OCI-LY3 (cell line): ENCODE data around the gene MYOG.

Experiments
- H2AFZ ChIP-seq: fragments of 200-600, 300-600 bp; shearing (Covaris generic); 2 replicates; pipeline ENCODE4 v1.6.0; 2014; ENCODE audit warnings: antibody characterized with exemption, low read depth, low read length
- H3K27ac ChIP-seq: fragments of 200-600, 300-600 bp; sonication (generic); 2 replicates; pipeline ENCODE4 v1.5.1; 2014; ENCODE audit warnings: mild to moderate bottlenecking, low read length, moderate library complexity, mixed read lengths
- H3K27me3 ChIP-seq: fragments of 200-600, 300-600 bp; sonication (generic); 2 replicates; pipeline ENCODE4 v1.6.1; 2014; ENCODE audit warnings: low read depth, low read length, mixed read lengths
- H3K36me3 ChIP-seq: fragments of 200-600, 300-600 bp; sonication (generic); replicated peaks from 2 replicates; pipeline ENCODE3; 2014; ENCODE audit warnings: low read depth, low read length, mixed read lengths
- H3K4me1 ChIP-seq: fragments of 300-600, 200-600 bp; sonication (generic); 2 replicates; pipeline ENCODE4 v1.6.1; 2014; ENCODE audit warnings: low read length, mixed read lengths
- H3K4me2 ChIP-seq: fragments of 200-600, 300-600 bp; sonication (generic); 2 replicates; pipeline ENCODE4 v1.6.1; 2014; ENCODE audit warnings: low read length, mixed read lengths
- H3K4me3 ChIP-seq: fragments of 300-600, 200-600 bp; sonication (generic); 2 replicates; pipeline ENCODE4 v1.5.1; 2014; ENCODE audit warnings: antibody characterized with exemption, mild to moderate bottlenecking, low read length, moderate library complexity
- H3K79me2 ChIP-seq: fragments of 300-600, 200-600 bp; shearing (Covaris generic); 2 replicates; pipeline ENCODE4 v1.6.1; 2014; ENCODE audit warnings: mild to moderate bottlenecking, low read length, mixed read lengths
- H3K9ac ChIP-seq: fragments of 300-600, 200-600 bp; shearing (Covaris generic); 2 replicates; pipeline ENCODE4 v1.6.0; 2014; ENCODE audit warnings: mild to moderate bottlenecking, low read length, moderate library complexity
- H3K9me3 ChIP-seq: fragments of 200-600, 300-600 bp; shearing (Covaris generic); 2 replicates; pipeline ENCODE4 v1.6.1; 2014; ENCODE audit warnings: low read length, mixed read lengths; ENCODE audit not compliant: insufficient read depth
- H4K20me1 ChIP-seq: fragments of 200-600, 300-600 bp; sonication (generic); 2 replicates; pipeline ENCODE4 v1.6.1; 2016; ENCODE audit warnings: low read length, mixed read lengths; ENCODE audit not compliant: insufficient read depth
- CTCF ChIP-seq: fragments of 200-600, 300-600 bp; sonication (generic); IDR thresholded peaks from 2 replicates; pipeline ENCODE4 v1.5.1; 2014; ENCODE audit warnings: antibody characterized with exemption, low read length, low read depth
- EZH2phosphoT487 ChIP-seq: fragments of 200-600 bp; shearing (Covaris generic); IDR thresholded peaks from 2 replicates; pipeline ENCODE4 v1.6.1; 2018; ENCODE audit warnings: antibody characterized with exemption, mixed run types, low read depth

Gene MYOG

GRCh38 chr1:203076031-203076511, 9.7 kb downstream of the MYOG start:
- Histone ChIP-seq H3K9me3 (no peaks in the 10 kb centered on the region), H3K27me3 (peaks cover 58% of the 10 kb centered on the region), H3K79me2 (no peaks in the 10 kb centered on the region), H3K27ac (no peak overlapping the region), H3K9ac (no peak overlapping the region), H3K4me3 (no peak overlapping the region), H3K36me3 (no peaks in the 10 kb centered on the region), H3K4me1 (no peaks in the 10 kb centered on the region), H2AFZ (no peak overlapping the region), H3K4me2 (no peak overlapping the region), H4K20me1 (no peaks in the 10 kb centered on the region)
- TF ChIP-seq EZH2phosphoT487 (no peak), CTCF (no peak)

GRCh38 chr1:203075236-203076030, 10.4 kb downstream of the MYOG start:
- peaks cover 52% of the 10 kb centered on the region for H3K27me3 ChIP-seq
- no peak overlapping the region for H3K9ac ChIP-seq
- H3K4me3 ChIP-seq = no peak overlapping the region
- H3K27ac ChIP-seq = no peak overlapping the region
- no peaks in the 10 kb centered on the region for H3K79me2 ChIP-seq
- TF ChIP-seq EZH2phosphoT487 (no peak), CTCF (no peak)
- H3K9me3 ChIP-seq = no peaks in the 10 kb centered on the region
- H3K36me3 ChIP-seq = no peaks in the 10 kb centered on the region
- H2AFZ ChIP-seq = no peak overlapping the region
- H3K4me2 ChIP-seq = no peak overlapping the region
- no peaks in the 10 kb centered on the region for H4K20me1 ChIP-seq
- H3K4me1 ChIP-seq = no peaks in the 10 kb centered on the region

- no peak overlapping the region for H3K4me2 ChIP-seq
- no peaks in the 10 kb centered on the region for H3K9me3 ChIP-seq
- TF ChIP-seq EZH2phosphoT487 (no peak), CTCF (no peak)
- no peaks in the 10 kb centered on the region for H3K79me2 ChIP-seq
- H3K4me3 ChIP-seq = no peak overlapping the region
- no peaks in the 10 kb centered on the region for H4K20me1 ChIP-seq
- no peak overlapping the region for H3K27ac ChIP-seq
- no peaks in the 10 kb centered on the region for H3K36me3 ChIP-seq
- no peaks in the 10 kb centered on the region for H3K4me1 ChIP-seq
- H3K27me3 ChIP-seq = peaks cover 44% of the 10 kb centered on the region
- H2AFZ ChIP-seq = no peak overlapping the region
- no peak overlapping the region for H3K9ac ChIP-seq
Observed at GRCh38 chr1:203074610-203075009, 11.2 kb downstream of the MYOG start.

- Histone ChIP-seq H3K4me2 (no peak overlapping the region), H3K36me3 (no peaks in the 10 kb centered on the region)
- TF ChIP-seq CTCF (no peak), EZH2phosphoT487 (no peak)
Observed at GRCh38 chr1:203073469-203073868, 12.3 kb downstream of the MYOG start.

More at GRCh38 chr1:203073469-203073868, 12.3 kb downstream of the MYOG start:
- peaks cover 6% of the 10 kb centered on the region; the same call in 1 of the 2 replicates for H3K4me1 ChIP-seq
- H3K27me3 ChIP-seq = peaks cover 39% of the 10 kb centered on the region
- no peaks in the 10 kb centered on the region for H4K20me1 ChIP-seq
- no peaks in the 10 kb centered on the region for H3K79me2 ChIP-seq
- no peak overlapping the region for H3K9ac ChIP-seq
- no peak overlapping the region for H3K4me3 ChIP-seq
- H2AFZ ChIP-seq = no peak overlapping the region
- H3K9me3 ChIP-seq = no peaks in the 10 kb centered on the region
- no peak overlapping the region for H3K27ac ChIP-seq
